ENCODE results near the gene MOG.
"Not testable (repeated sequence)": the region's sequence is repeated elsewhere in the genome, so short reads cannot be mapped to it uniquely, and the experiment has no call there.

Gene MOG

GRCh38 chr6:29667158-29667557, 10.3 kb downstream of the MOG start:
- no peak for FAIRE-seq

GRCh38 chr6:29671026-29671425, 14.1 kb downstream of the MOG start:
- DNase-seq (ENCODE audit: insufficient read length, low spot score) = no peak
- TF ChIP-seq CTCF (IDR thresholded peaks at IDR 0.05; ENCODE audit: insufficient read depth, missing control alignments) = no peak
- no peak for FAIRE-seq

More at GRCh38 chr6:29667158-29667557, 10.3 kb downstream of the MOG start:
- TF ChIP-seq CTCF (IDR thresholded peaks at IDR 0.05; ENCODE audit: insufficient read depth, missing control alignments) = no peak
- DNase-seq (ENCODE audit: insufficient read length, low spot score) = no peak

GRCh38 chr6:29672116-29672515, 15.2 kb downstream of the MOG start:
- FAIRE-seq; DNase-seq (ENCODE audit: insufficient read length, low spot score): not testable (repeated sequence)

- FAIRE-seq = no peak
- no peak for DNase-seq (ENCODE audit: insufficient read length, low spot score)
- no peak for TF ChIP-seq CTCF (IDR thresholded peaks at IDR 0.05; ENCODE audit: insufficient read depth, missing control alignments)
These were observed 16.3 kb downstream of the MOG start for GRCh38 chr6:29673161-29673560.

- DNase-seq (ENCODE audit: insufficient read length, low spot score) = no peak
- FAIRE-seq = no peak
- no peak for TF ChIP-seq CTCF (IDR thresholded peaks at IDR 0.05; ENCODE audit: insufficient read depth, missing control alignments)
These were observed 17.1 kb downstream of the MOG start for GRCh38 chr6:29674008-29674407.

- no peak for FAIRE-seq
- TF ChIP-seq CTCF (IDR thresholded peaks at IDR 0.05; ENCODE audit: insufficient read depth, missing control alignments) = no peak
- no peak for DNase-seq (ENCODE audit: insufficient read length, low spot score)
These were observed 18.7 kb downstream of the MOG start for GRCh38 chr6:29675561-29675960.

- DNase-seq (ENCODE audit: insufficient read length, low spot score) = no peak
- FAIRE-seq = no peak
- TF ChIP-seq CTCF (IDR thresholded peaks at IDR 0.05; ENCODE audit: insufficient read depth, missing control alignments) = no peak
These were observed 20.2 kb downstream of the MOG start for GRCh38 chr6:29676981-29677601.

GRCh38 chr6:29678114-29678513, 21.2 kb downstream of the MOG start:
- DNase-seq (ENCODE audit: insufficient read length, low spot score) = no peak
- TF ChIP-seq CTCF (IDR thresholded peaks at IDR 0.05; ENCODE audit: insufficient read depth, missing control alignments) = no peak
- FAIRE-seq = no peak

Data from D721Med (cell line).